OCI-LY3 (cell line): ENCODE measurements around the gene GMEB2.

Source experiments
- CTCF ChIP-seq: fragments of 200-600, 300-600 bp; sonication (generic); IDR thresholded peaks from 2 replicates; pipeline ENCODE4 v1.5.1; 2014; ENCODE audit warnings: antibody characterized with exemption, low read length, low read depth
- EZH2phosphoT487 ChIP-seq: fragments of 200-600 bp; shearing (Covaris generic); IDR thresholded peaks from 2 replicates; pipeline ENCODE4 v1.6.1; 2018; ENCODE audit warnings: antibody characterized with exemption, mixed run types, low read depth

- TF ChIP-seq CTCF (no peak), EZH2phosphoT487 (no peak)
These were observed 15.8 kb upstream of the GMEB2 start for GRCh38 chr20:63642527-63643247.
